Memory B cell (primary cell): ENCODE results near the gene SERPIND1.
A peak's percentile ranks its signal among the peaks of the same experiment; 100 is the strongest.

ENCODE experiments used
- ATAC-seq: fragments of 150-1000 bp; cut with Tn5 transposase; 2 replicates; pipeline ENCODE4 v1.10.0; 2021; ENCODE audit warnings: low read depth, mild to moderate bottlenecking, moderate library complexity
- DNase-seq, 2 donors: peaks; one replicate each; pipeline ENCODE4 v3.0.0; 2022; ENCODE audit warnings: low spot score in 2 of 2
- H3K27ac Mint-ChIP-seq: one replicate; pipeline ENCODE4 v1.8.0; 2022; ENCODE audit warnings: mild to moderate bottlenecking, moderate library complexity, mixed read lengths
- H3K27me3 Mint-ChIP-seq: one replicate; pipeline ENCODE4 v1.8.0; 2022; ENCODE audit warnings: mixed read lengths
- H3K36me3 Mint-ChIP-seq: one replicate; pipeline ENCODE4 v1.8.0; 2022; ENCODE audit warnings: mild to moderate bottlenecking, mixed read lengths
- H3K4me1 Mint-ChIP-seq: one replicate; pipeline ENCODE4 v1.8.0; 2022; ENCODE audit warnings: mixed read lengths
- H3K4me3 Mint-ChIP-seq: one replicate; pipeline ENCODE4 v1.8.0; 2022; ENCODE audit warnings: mild to moderate bottlenecking, moderate library complexity, mixed read lengths
- H3K9me3 Mint-ChIP-seq: one replicate; pipeline ENCODE4 v1.8.0; 2022; ENCODE audit warnings: mixed read lengths

Gene SERPIND1

GRCh38 chr22:20775342-20775895 is 1.5 kb downstream of the SERPIND1 start:
- Mint-ChIP-seq H3K27ac (no peak overlapping the region), H3K9me3 (no peaks in the 10 kb centered on the region), H3K4me3 (no peak overlapping the region), H3K4me1 (no peaks in the 10 kb centered on the region), H3K36me3 (peaks cover 16% of the 10 kb centered on the region), H3K27me3 (no peaks in the 10 kb centered on the region)
- no peak for ATAC-seq
- DNase-seq: no peak

DNA sequence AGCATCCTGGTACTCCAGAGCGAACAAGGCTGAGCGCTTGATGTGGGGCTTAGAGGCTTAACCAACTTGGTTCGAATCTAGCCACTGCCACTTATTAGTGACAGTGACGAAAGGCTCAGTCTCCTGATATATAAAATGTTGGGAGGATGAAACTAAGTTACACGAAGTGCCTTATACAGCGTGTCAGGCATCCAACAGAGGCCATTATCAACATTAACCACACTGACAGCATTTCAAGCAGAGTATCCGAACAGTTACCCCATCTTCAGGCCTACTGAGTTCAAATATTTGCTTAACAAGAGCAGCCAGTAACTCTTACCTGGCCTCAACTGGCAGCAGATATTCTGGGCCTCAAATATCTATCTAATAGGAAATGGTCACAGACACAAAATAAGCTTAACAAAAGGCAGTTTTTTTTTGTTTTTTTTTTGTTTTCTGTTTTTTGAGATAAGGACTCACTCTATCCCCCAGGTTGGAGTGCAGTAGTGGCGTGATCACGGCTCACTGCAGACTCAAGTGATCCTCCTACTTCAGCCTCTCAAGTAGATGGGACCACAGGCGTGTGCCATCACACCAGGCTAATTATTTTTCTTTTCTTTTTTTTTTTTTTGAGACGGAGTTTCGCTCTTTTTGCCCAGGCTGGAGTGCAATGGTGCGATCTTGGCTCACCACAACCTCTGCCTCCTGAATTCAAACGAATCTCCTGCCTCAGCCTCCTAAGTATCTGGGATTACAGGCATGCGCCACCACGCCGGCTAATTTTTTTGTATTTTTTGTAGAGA is 2.9 kb downstream of the SERPIND1 start:
- Mint-ChIP-seq H3K4me1 (no peaks in the 10 kb centered on the region), H3K4me3 (no peak overlapping the region), H3K27ac (no peak overlapping the region), H3K27me3 (no peaks in the 10 kb centered on the region), H3K9me3 (no peaks in the 10 kb centered on the region), H3K36me3 (peaks cover 16% of the 10 kb centered on the region)
- ATAC-seq: no peak
- DNase-seq: no peak

DNA sequence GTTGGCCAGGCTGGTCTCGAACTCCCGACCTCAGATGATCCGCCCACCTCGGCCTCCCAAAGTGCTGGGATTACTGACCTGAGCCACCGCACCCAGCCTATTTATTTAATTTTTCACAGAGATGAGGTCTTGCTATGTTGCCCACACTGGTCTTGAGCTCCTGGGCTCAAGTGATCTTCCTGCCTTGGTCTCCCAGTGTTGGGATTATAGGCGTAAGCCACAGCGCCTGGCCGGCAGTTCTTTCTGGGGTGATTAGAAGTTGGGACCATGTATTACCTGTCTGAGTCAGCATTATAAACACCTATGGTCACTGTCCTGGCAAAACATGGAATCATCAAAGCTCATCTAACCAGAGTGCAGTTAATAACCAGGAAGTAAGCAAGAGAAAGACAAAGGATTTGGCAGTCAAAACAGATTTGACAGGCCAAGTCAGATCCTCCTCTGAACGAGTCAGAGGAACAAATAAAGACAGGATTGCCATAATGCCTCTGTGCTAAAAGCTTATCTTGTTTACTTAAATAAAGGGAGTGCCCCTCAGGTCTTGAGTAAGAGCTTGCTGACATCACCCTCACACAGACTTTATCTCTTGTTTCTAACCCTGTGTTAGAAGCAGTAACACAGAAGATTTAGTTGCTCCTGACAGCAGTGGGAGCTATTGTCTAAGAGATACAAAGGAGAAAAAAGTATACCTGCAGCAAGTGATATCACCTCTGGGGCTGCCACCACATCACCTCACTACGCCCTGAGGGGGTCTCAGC is 3.7 kb downstream of the SERPIND1 start:
- Mint-ChIP-seq H3K27me3 (no peaks in the 10 kb centered on the region), H3K4me1 (no peaks in the 10 kb centered on the region), H3K27ac (no peak overlapping the region), H3K9me3 (no peaks in the 10 kb centered on the region), H3K36me3 (peaks cover 16% of the 10 kb centered on the region), H3K4me3 (no peak overlapping the region)
- DNase-seq (no peak), ATAC-seq (no peak)

- H3K27ac Mint-ChIP-seq: no peak overlapping the region
- peaks cover 13% of the 10 kb centered on the region for H3K36me3 Mint-ChIP-seq
- DNase-seq: no peak
- ATAC-seq: no peak
- no peaks in the 10 kb centered on the region for H3K27me3 Mint-ChIP-seq
- H3K4me3 Mint-ChIP-seq: no peak overlapping the region
- H3K9me3 Mint-ChIP-seq: no peaks in the 10 kb centered on the region
- H3K4me1 Mint-ChIP-seq: peaks cover 6% of the 10 kb centered on the region
Measured at GRCh38 chr22:20779014-20779817, 5.3 kb downstream of the SERPIND1 start.

DNA sequence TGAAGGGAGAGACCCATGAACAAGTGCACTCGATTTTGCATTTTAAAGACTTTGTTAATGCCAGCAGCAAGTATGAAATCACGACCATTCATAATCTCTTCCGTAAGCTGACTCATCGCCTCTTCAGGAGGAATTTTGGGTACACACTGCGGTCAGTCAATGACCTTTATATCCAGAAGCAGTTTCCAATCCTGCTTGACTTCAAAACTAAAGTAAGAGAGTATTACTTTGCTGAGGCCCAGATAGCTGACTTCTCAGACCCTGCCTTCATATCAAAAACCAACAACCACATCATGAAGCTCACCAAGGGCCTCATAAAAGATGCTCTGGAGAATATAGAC is 5.9 kb downstream of the SERPIND1 start:
- Mint-ChIP-seq H3K4me1 (peaks cover 7% of the 10 kb centered on the region), H3K4me3 (no peak overlapping the region), H3K36me3 (peaks cover 13% of the 10 kb centered on the region), H3K27ac (no peak overlapping the region), H3K9me3 (no peaks in the 10 kb centered on the region), H3K27me3 (no peaks in the 10 kb centered on the region)
- DNase-seq (no peak), ATAC-seq (no peak)

GRCh38 chr22:20781272-20781990 is 7.5 kb downstream of the SERPIND1 start:
- peaks cover 7% of the 10 kb centered on the region for H3K4me1 Mint-ChIP-seq
- H3K27me3 Mint-ChIP-seq: no peaks in the 10 kb centered on the region
- DNase-seq (no peak), ATAC-seq (no peak)
- no peaks in the 10 kb centered on the region for H3K9me3 Mint-ChIP-seq
- no peak overlapping the region for H3K4me3 Mint-ChIP-seq
- H3K36me3 Mint-ChIP-seq: peaks cover 12% of the 10 kb centered on the region
- no peak overlapping the region for H3K27ac Mint-ChIP-seq

DNA sequence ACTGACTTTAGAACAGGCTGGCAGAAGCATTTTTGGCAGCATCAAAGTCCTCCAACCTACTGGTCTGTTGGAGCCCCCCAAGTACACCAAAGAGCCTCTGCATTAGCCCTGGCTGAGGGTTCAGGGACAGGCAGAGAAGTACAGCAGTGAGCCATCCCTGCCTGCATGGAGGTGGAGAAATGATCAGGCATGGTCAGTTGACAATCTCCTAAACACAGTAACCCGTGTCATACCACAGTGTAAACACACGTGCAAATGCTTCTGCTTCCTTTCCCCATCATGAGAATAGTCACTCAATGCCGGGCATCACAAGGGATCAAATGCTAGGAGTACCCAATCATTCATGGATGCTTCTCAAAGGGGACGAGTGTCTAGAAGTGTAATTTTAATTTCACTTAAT is 8.2 kb downstream of the SERPIND1 start:
- Mint-ChIP-seq H3K9me3 (no peaks in the 10 kb centered on the region), H3K36me3 (peaks cover 12% of the 10 kb centered on the region), H3K27ac (no peak overlapping the region), H3K27me3 (no peaks in the 10 kb centered on the region), H3K4me1 (peaks cover 7% of the 10 kb centered on the region), H3K4me3 (no peak overlapping the region)
- DNase-seq (no peak), ATAC-seq (no peak)

GRCh38 chr22:20782596-20783299 is 8.8 kb downstream of the SERPIND1 start:
- Mint-ChIP-seq H3K9me3 (no peaks in the 10 kb centered on the region), H3K36me3 (peaks cover 15% of the 10 kb centered on the region), H3K27ac (no peak overlapping the region), H3K4me1 (peaks cover 7% of the 10 kb centered on the region), H3K27me3 (no peaks in the 10 kb centered on the region), H3K4me3 (no peak overlapping the region)
- no peak for ATAC-seq
- no peak for DNase-seq

DNA sequence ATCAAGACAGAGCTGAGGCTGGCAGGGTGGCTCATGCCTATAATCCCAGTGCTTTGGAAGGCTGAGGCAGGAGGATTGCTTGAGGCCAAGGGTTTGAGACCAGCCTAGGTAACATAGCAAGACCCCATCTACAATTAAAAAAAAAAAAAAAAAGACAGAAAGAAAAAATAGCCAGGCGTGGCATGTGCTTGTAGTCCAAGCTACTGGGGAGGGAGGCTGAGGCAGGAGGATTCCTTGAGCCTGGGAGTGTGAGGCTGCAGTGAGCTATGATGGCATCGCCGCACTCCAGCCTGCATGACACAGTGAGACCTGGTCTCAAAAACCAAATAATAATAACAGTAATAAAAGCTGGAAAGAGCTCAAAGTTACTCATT is 9.4 kb downstream of the SERPIND1 start:
- Mint-ChIP-seq H3K9me3 (no peaks in the 10 kb centered on the region), H3K4me3 (no peak overlapping the region), H3K36me3 (peaks cover 15% of the 10 kb centered on the region), H3K27me3 (no peaks in the 10 kb centered on the region), H3K4me1 (peaks cover 7% of the 10 kb centered on the region), H3K27ac (no peak overlapping the region)
- ATAC-seq (no peak), DNase-seq (no peak)

DNA sequence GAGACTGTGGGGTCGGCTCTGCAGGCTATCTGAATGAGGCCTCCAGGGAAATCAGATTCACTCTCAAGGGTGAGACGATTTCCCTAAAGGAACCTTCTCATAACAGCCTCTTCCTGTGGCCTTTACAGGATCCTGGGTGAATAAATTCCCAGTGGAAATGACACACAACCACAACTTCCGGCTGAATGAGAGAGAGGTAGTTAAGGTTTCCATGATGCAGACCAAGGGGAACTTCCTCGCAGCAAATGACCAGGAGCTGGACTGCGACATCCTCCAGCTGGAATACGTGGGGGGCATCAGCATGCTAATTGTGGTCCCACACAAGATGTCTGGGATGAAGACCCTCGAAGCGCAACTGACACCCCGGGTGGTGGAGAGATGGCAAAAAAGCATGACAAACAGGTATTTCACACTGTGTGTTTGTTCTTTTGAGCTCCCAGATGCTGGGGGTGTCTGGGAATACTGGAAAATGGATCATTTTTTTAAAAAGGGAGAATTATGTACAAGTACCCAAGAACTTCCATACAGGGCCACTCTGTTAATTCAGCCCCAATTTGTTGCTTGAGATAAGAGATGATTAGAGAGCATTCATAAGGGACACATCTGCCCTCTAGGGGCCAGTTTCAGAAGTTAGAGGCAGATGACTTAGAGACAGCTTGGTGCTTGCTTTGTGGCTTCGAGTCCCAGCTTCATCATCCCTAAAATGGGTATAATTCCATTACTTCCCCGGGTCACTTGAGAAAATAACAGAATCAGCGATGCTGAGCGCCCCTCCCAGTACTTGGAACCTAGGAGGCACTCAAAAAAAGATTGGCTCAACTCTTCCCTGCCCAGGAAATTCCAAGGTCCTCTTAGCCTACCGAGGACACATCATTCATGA is 10.2 kb downstream of the SERPIND1 start:
- Mint-ChIP-seq H3K27me3 (no peaks in the 10 kb centered on the region), H3K9me3 (no peaks in the 10 kb centered on the region), H3K4me3 (no peak overlapping the region), H3K27ac (peak overlapping the region; percentile 14), H3K4me1 (peaks cover 7% of the 10 kb centered on the region), H3K36me3 (peaks cover 15% of the 10 kb centered on the region)
- DNase-seq: peak; percentile 37 to 43
- ATAC-seq: peak; percentile 92

- Mint-ChIP-seq H3K27ac (peak overlapping the region; percentile 14), H3K4me1 (peaks cover 7% of the 10 kb centered on the region), H3K9me3 (no peaks in the 10 kb centered on the region), H3K36me3 (peaks cover 11% of the 10 kb centered on the region), H3K27me3 (no peaks in the 10 kb centered on the region), H3K4me3 (no peak overlapping the region)
- no peak for ATAC-seq
- no peak for DNase-seq
Measured at GRCh38 chr22:20785415-20785814, 11.5 kb downstream of the SERPIND1 start.

GRCh38 chr22:20786048-20786447 is 12.1 kb downstream of the SERPIND1 start:
- H3K9me3 Mint-ChIP-seq: no peaks in the 10 kb centered on the region
- H3K36me3 Mint-ChIP-seq: peaks cover 16% of the 10 kb centered on the region
- no peak for ATAC-seq
- no peak overlapping the region for H3K4me3 Mint-ChIP-seq
- DNase-seq: no peak
- peaks cover 7% of the 10 kb centered on the region for H3K4me1 Mint-ChIP-seq
- no peaks in the 10 kb centered on the region for H3K27me3 Mint-ChIP-seq
- peak overlapping the region; percentile 47 for H3K27ac Mint-ChIP-seq
